Activated CD8-positive, alpha-beta memory T cell treated with anti-CD3 and anti-CD28 coated beads, Interleukin-2, amount 10 ng/mL, durations not matched to agents 7 days and 5 days (primary cell): Measurements from ENCODE around the gene TTC39C. TPM values are rescaled to one million over a fixed set of nuclear protein-coding genes. Genes with fewer than 3 reads are reported as not detected.
A peak's percentile ranks its signal among the peaks of the same experiment; 100 is the strongest.
"Not testable (repeated sequence)": the region's sequence is repeated elsewhere in the genome, so short reads cannot be mapped to it uniquely, and the experiment has no call there.

Experiments
- ATAC-seq: fragments of 150-1000 bp; cut with Tn5 transposase; one replicate; pipeline ENCODE4 v1.10.0; 2021; ENCODE audit warnings: moderate library complexity
- CTCF ChIA-PET: fragments of 350-600 bp; sonication (Branson Sonifier 250); formaldehyde crosslinking; loops from one replicate; lab custom pipeline; 2021; ENCODE audit warnings: antibody characterized with exemption; lab: Charles Lee
- DNase-seq: peaks from one replicate; pipeline ENCODE4 v3.0.0-alpha.2; 2020
- H3K27ac Mint-ChIP-seq: one replicate; pipeline ENCODE4 v1.8.0; 2021; ENCODE audit warnings: mild to moderate bottlenecking, mixed read lengths
- H3K27me3 Mint-ChIP-seq: one replicate; pipeline ENCODE4 v1.8.0; 2021; ENCODE audit warnings: mixed read lengths
- H3K36me3 Mint-ChIP-seq: one replicate; pipeline ENCODE4 v1.8.0; 2021; ENCODE audit warnings: mild to moderate bottlenecking, mixed read lengths
- H3K4me1 Mint-ChIP-seq: one replicate; pipeline ENCODE4 v1.8.0; 2021; ENCODE audit warnings: mixed read lengths
- H3K4me3 Mint-ChIP-seq: one replicate; pipeline ENCODE4 v1.8.0; 2021; ENCODE audit warnings: mild to moderate bottlenecking, moderate library complexity, mixed read lengths
- H3K9me3 Mint-ChIP-seq: one replicate; pipeline ENCODE4 v1.8.0; 2022; ENCODE audit warnings: low read depth, mixed read lengths
- total RNA-seq, 2 experiments: library from RNA; stranded (reverse); gene quantifications; one replicate each; pipeline ENCODE4 v1.2.3, GENCODE V29; 2021

Gene TTC39C
- total RNA-seq, 2 experiments from 2014 or later: 59.0 to 69.7 TPM

- no peak overlapping the region for H3K27ac Mint-ChIP-seq
- H3K4me3 Mint-ChIP-seq: no peak overlapping the region
- DNase-seq (no peak), ATAC-seq (no peak)
- H3K9me3 Mint-ChIP-seq: no peaks in the 10 kb centered on the region
- H3K4me1 Mint-ChIP-seq: peaks cover 36% of the 10 kb centered on the region
- no peaks in the 10 kb centered on the region for H3K27me3 Mint-ChIP-seq
- CTCF ChIA-PET: interaction anchor here (0.9 kb wide), 1 partner anchor 16 kb away, joined by 4 read pairs; no protein-coding TSS in a partner anchor
- H3K36me3 Mint-ChIP-seq: peaks cover 41% of the 10 kb centered on the region
Measured at GRCh38 chr18:24072743-24073142, 58.2 kb downstream of the TTC39C start.

GRCh38 chr18:24073791-24074190 lies 59.2 kb downstream of the TTC39C start:
- ATAC-seq (no peak), DNase-seq (no peak)
- CTCF ChIA-PET: no interaction called here
- Mint-ChIP-seq H3K4me1 (peaks cover 42% of the 10 kb centered on the region), H3K4me3 (no peak overlapping the region), H3K9me3 (no peaks in the 10 kb centered on the region), H3K27ac (no peak overlapping the region), H3K27me3 (no peaks in the 10 kb centered on the region), H3K36me3 (peaks cover 42% of the 10 kb centered on the region)

GRCh38 chr18:24074757-24075156 lies 60.2 kb downstream of the TTC39C start:
- DNase-seq, H3K27ac Mint-ChIP-seq, CTCF ChIA-PET, H3K27me3 Mint-ChIP-seq, H3K9me3 Mint-ChIP-seq, H3K4me3 Mint-ChIP-seq, ATAC-seq: not testable (repeated sequence)
- Mint-ChIP-seq H3K36me3 (peaks cover 42% of the 10 kb centered on the region), H3K4me1 (peaks cover 49% of the 10 kb centered on the region)

- H3K36me3 Mint-ChIP-seq: peaks cover 44% of the 10 kb centered on the region
- H3K4me1 Mint-ChIP-seq: peaks cover 55% of the 10 kb centered on the region
- peak overlapping the region; percentile 80 for H3K27ac Mint-ChIP-seq
- H3K4me3 Mint-ChIP-seq: peak overlapping the region; percentile 24
- peak; percentile 98 for ATAC-seq
- no peaks in the 10 kb centered on the region for H3K27me3 Mint-ChIP-seq
- CTCF ChIA-PET: interaction anchor here (0.6 to 1.8 kb wide), 13 partner anchors 12 to 664 kb away, joined by 3 to 8 read pairs (median 4); partner anchors contain the start of gene TTC39C
- no peaks in the 10 kb centered on the region for H3K9me3 Mint-ChIP-seq
- DNase-seq: peak; percentile 89
Measured at GRCh38 chr18:24075767-24076597, 61.4 kb downstream of the TTC39C start.

- ATAC-seq: no peak
- Mint-ChIP-seq H3K4me3 (no peak overlapping the region), H3K4me1 (peaks cover 58% of the 10 kb centered on the region), H3K27me3 (no peaks in the 10 kb centered on the region), H3K27ac (no peak overlapping the region), H3K9me3 (no peaks in the 10 kb centered on the region), H3K36me3 (peaks cover 44% of the 10 kb centered on the region)
- no peak for DNase-seq
- CTCF ChIA-PET: interaction anchor here (0.8 to 1.8 kb wide), 8 partner anchors 9 to 665 kb away, joined by 3 to 8 read pairs (median 4); partner anchors contain the start of gene TTC39C
Measured at GRCh38 chr18:24076950-24077349, 62.4 kb downstream of the TTC39C start.

GRCh38 chr18:24078391-24078790 lies 63.8 kb downstream of the TTC39C start:
- peaks cover 45% of the 10 kb centered on the region for H3K36me3 Mint-ChIP-seq

GRCh38 chr18:24080861-24081260 lies 66.3 kb downstream of the TTC39C start:
- Mint-ChIP-seq H3K36me3 (peaks cover 46% of the 10 kb centered on the region), H3K27ac (no peak overlapping the region), H3K4me1 (peaks cover 54% of the 10 kb centered on the region), H3K4me3 (no peak overlapping the region), H3K27me3 (no peaks in the 10 kb centered on the region), H3K9me3 (no peaks in the 10 kb centered on the region)
- CTCF ChIA-PET: interaction anchor here (1.2 to 1.8 kb wide), 2 partner anchors 9 to 35 kb away, joined by 4 to 6 read pairs; no protein-coding TSS in a partner anchor
- ATAC-seq (no peak), DNase-seq (peak; percentile 47)

More at GRCh38 chr18:24078391-24078790, 63.8 kb downstream of the TTC39C start:
- CTCF ChIA-PET: interaction anchor here (0.9 kb wide), 1 partner anchor 9 kb away, joined by 4 read pairs; no protein-coding TSS in a partner anchor
- no peak for ATAC-seq
- Mint-ChIP-seq H3K4me1 (peaks cover 59% of the 10 kb centered on the region), H3K27me3 (no peaks in the 10 kb centered on the region), H3K9me3 (no peaks in the 10 kb centered on the region), H3K27ac (no peak overlapping the region), H3K4me3 (no peak overlapping the region)
- DNase-seq: no peak

- Mint-ChIP-seq H3K36me3 (peaks cover 54% of the 10 kb centered on the region), H3K27me3 (no peaks in the 10 kb centered on the region), H3K4me1 (peaks cover 34% of the 10 kb centered on the region), H3K9me3 (no peaks in the 10 kb centered on the region), H3K27ac (no peak overlapping the region), H3K4me3 (no peak overlapping the region)
- DNase-seq (no peak), ATAC-seq (no peak)
- CTCF ChIA-PET: no interaction called here
Measured at GRCh38 chr18:24083550-24083949, 69.0 kb downstream of the TTC39C start.

- ATAC-seq: no peak
- H3K36me3 Mint-ChIP-seq: peaks cover 50% of the 10 kb centered on the region
Measured at GRCh38 chr18:24086082-24086481, 71.5 kb downstream of the TTC39C start.

GRCh38 chr18:24089076-24089475 lies 74.5 kb downstream of the TTC39C start:
- peaks cover 8% of the 10 kb centered on the region for H3K4me1 Mint-ChIP-seq
- H3K27ac Mint-ChIP-seq: no peak overlapping the region
- ATAC-seq (no peak), DNase-seq (no peak)
- peaks cover 2% of the 10 kb centered on the region for H3K9me3 Mint-ChIP-seq
- H3K27me3 Mint-ChIP-seq: no peaks in the 10 kb centered on the region
- no peak overlapping the region for H3K4me3 Mint-ChIP-seq
- peaks cover 52% of the 10 kb centered on the region for H3K36me3 Mint-ChIP-seq
- CTCF ChIA-PET: no interaction called here

More at GRCh38 chr18:24086082-24086481, 71.5 kb downstream of the TTC39C start:
- CTCF ChIA-PET: interaction anchor here (0.9 to 1.3 kb wide), 2 partner anchors 9 to 33 kb away, joined by 3 read pairs; no protein-coding TSS in a partner anchor
- H3K4me3 Mint-ChIP-seq: no peak overlapping the region
- H3K27ac Mint-ChIP-seq: no peak overlapping the region
- H3K27me3 Mint-ChIP-seq: no peaks in the 10 kb centered on the region
- no peak for DNase-seq
- H3K4me1 Mint-ChIP-seq: peaks cover 14% of the 10 kb centered on the region
- no peaks in the 10 kb centered on the region for H3K9me3 Mint-ChIP-seq

- H3K9me3 Mint-ChIP-seq: peaks cover 2% of the 10 kb centered on the region
- H3K27me3 Mint-ChIP-seq: no peaks in the 10 kb centered on the region
- H3K27ac Mint-ChIP-seq: no peak overlapping the region
- H3K4me1 Mint-ChIP-seq: peaks cover 13% of the 10 kb centered on the region
- no peak overlapping the region for H3K4me3 Mint-ChIP-seq
- CTCF ChIA-PET: no interaction called here
- peaks cover 55% of the 10 kb centered on the region for H3K36me3 Mint-ChIP-seq
- ATAC-seq (no peak), DNase-seq (no peak)
Measured at GRCh38 chr18:24089515-24090337, 75.2 kb downstream of the TTC39C start.

- CTCF ChIA-PET: no interaction called here
- H3K27me3 Mint-ChIP-seq: no peaks in the 10 kb centered on the region
Measured at GRCh38 chr18:24090876-24091275, 76.3 kb downstream of the TTC39C start.

GRCh38 chr18:24094561-24094960 lies 80.0 kb downstream of the TTC39C start:
- Mint-ChIP-seq H3K27me3 (no peaks in the 10 kb centered on the region), H3K36me3 (peaks cover 53% of the 10 kb centered on the region), H3K4me3 (no peak overlapping the region), H3K4me1 (peaks cover 16% of the 10 kb centered on the region), H3K27ac (no peak overlapping the region), H3K9me3 (peaks cover 7% of the 10 kb centered on the region)
- DNase-seq: no peak
- ATAC-seq: peak; percentile 23
- CTCF ChIA-PET: interaction anchor here (1.0 to 1.3 kb wide), 2 partner anchors 9 to 12 kb away, joined by 3 read pairs; no protein-coding TSS in a partner anchor

More at GRCh38 chr18:24090876-24091275, 76.3 kb downstream of the TTC39C start:
- DNase-seq: no peak
- ATAC-seq: no peak
- peaks cover 16% of the 10 kb centered on the region for H3K4me1 Mint-ChIP-seq
- H3K4me3 Mint-ChIP-seq: no peak overlapping the region
- H3K27ac Mint-ChIP-seq: no peak overlapping the region
- H3K36me3 Mint-ChIP-seq: peaks cover 55% of the 10 kb centered on the region
- peaks cover 2% of the 10 kb centered on the region for H3K9me3 Mint-ChIP-seq
